Gastrocnemius medialis (tissue), 4 donors: ENCODE data around the gene POMZP3.
"Not testable (repeated sequence)": the region's sequence is repeated elsewhere in the genome, so short reads cannot be mapped to it uniquely, and the experiment has no call there.

ENCODE experiments used
- CTCF ChIP-seq, 5 experiments: fragments of 450-650 bp in 3 of 5; fragments of 200-600 bp in 2 of 5; sonication (generic) in 2 of 5; IDR thresholded peaks in 4 of 5; conservative IDR thresholded peaks in 1 of 5; 1 replicate in 4 of 5; 2 replicates in 1 of 5; pipeline ENCODE4 v1.5.1; 2016 to 2019; ENCODE audit warnings: antibody characterized with exemption in 5 of 5, mild to moderate bottlenecking in 3 of 5, moderate library complexity in 3 of 5
- POLR2A ChIP-seq, 2 donors: fragments of 450-650 bp; IDR thresholded peaks; one replicate each; pipeline ENCODE4 v1.6.1; 2017; ENCODE audit warnings: antibody characterized with exemption in 2 of 2, mild to moderate bottlenecking in 2 of 2, moderate library complexity in 2 of 2

- TF ChIP-seq CTCF (IDR thresholded peaks at IDR 0.05 in 4 of 5, conservative IDR thresholded peaks at IDR 0.05 in 1 of 5); POLR2A (IDR thresholded peaks at IDR 0.05): not testable (repeated sequence)
These were observed 51.0 kb downstream of the POMZP3 start for GRCh38 chr7:76575919-76576655.
